H1 (cell line): ENCODE results near the gene SUSD1. TPM values are rescaled to one million over a fixed set of nuclear protein-coding genes. Genes with fewer than 3 reads are reported as not detected.

Experiments used
- CREB1 ChIP-seq: IDR thresholded peaks from 2 replicates; pipeline ENCODE4 v1.6.1; 2012; ENCODE audit warnings: inconsistent platforms
- EZH2 ChIP-seq: fragments of 200-600 bp; sonication (generic); IDR thresholded peaks from 2 replicates; pipeline ENCODE4 v1.7.1; 2012; ENCODE audit warnings: low read depth, mild to moderate bottlenecking, moderate library complexity, low read length, inconsistent platforms; ENCODE audit not compliant: severe bottlenecking
- FOSL1 ChIP-seq: IDR thresholded peaks from 2 replicates; pipeline ENCODE4 v1.6.1; 2011; ENCODE audit warnings: mild to moderate bottlenecking, low read depth, low read length, moderate library complexity; ENCODE audit not compliant: insufficient read depth
- RXRA ChIP-seq: IDR thresholded peaks from 2 replicates; pipeline ENCODE4 v1.6.1; 2011; ENCODE audit warnings: low read depth, mild to moderate bottlenecking, low read length, moderate library complexity; ENCODE audit not compliant: insufficient read depth
- TCF12 ChIP-seq: IDR thresholded peaks from 2 replicates; pipeline ENCODE4 v1.6.1; 2011; ENCODE audit warnings: low read depth, mild to moderate bottlenecking, low read length
- YY1 ChIP-seq: IDR thresholded peaks from 2 replicates; pipeline ENCODE4 v1.6.1; 2011; ENCODE audit warnings: low read depth, mild to moderate bottlenecking, low read length
- ZNF274 ChIP-seq: IDR thresholded peaks from 2 replicates; pipeline ENCODE4 v1.7.0; 2012; ENCODE audit warnings: low read length, borderline replicate concordance; ENCODE audit errors: extremely low read depth
- polyA plus RNA-seq, 7 experiments: library from polyadenylated mRNA; depleted of rRNA in 3 of 7; stranded (reverse) in 5 of 7; unstranded in 2 of 7; fragments of >200 nt in 5 of 7; fragments of 200-250 nt in 2 of 7; gene quantifications; 1 replicate in 5 of 7; 2 replicates in 1 of 7; 4 replicates in 1 of 7; pipeline versions ENCODE4 v1.2.1 to v1.2.3, GENCODE V29; 2011 to 2013; ENCODE audit warnings: missing spikeins in 2 of 7, mixed read lengths in 2 of 7
- total RNA-seq: library from RNA; stranded (reverse); fragmentation: NEBNext Ultra II Directional; extraction: Animal tissue kit (Norgen Biotek cat#: 25700); gene quantifications from 2 replicates; pipeline ENCODE4 v1.2.1, GENCODE V29; 2021
- TF ChIP-seq, protein P1 (sequence below): IDR thresholded peaks from 2 replicates; pipeline ENCODE4 v1.6.1; 2012; ENCODE audit warnings: low read length, inconsistent platforms

The SUSD1 gene
- total and polyA plus RNA-seq, 2 of the 8 experiments (the other 6 are each of a cell fraction or from before 2014, with no cell fraction given) = 2.8 to 7.2 TPM

DNA sequence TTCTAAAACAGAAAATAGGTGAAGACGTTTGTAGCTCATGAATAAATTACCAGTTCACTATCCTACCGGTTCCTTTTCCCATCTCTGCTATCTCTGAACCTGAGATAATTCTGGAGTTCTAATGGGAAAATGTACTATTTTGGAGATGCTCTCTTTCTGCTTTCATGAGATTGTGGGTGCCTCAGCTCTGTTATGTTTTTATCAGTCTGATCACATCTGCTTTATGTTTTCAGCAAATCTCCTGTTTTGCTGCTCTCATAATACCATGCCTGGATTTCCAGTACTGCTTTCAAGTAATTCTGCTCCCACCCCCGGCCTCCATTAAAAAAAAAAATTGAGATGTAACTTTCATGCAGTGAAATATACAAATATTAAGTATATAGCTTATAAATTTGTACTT, 9.1 kb upstream of the SUSD1 start (continued):
- TF ChIP-seq, protein P1, sequence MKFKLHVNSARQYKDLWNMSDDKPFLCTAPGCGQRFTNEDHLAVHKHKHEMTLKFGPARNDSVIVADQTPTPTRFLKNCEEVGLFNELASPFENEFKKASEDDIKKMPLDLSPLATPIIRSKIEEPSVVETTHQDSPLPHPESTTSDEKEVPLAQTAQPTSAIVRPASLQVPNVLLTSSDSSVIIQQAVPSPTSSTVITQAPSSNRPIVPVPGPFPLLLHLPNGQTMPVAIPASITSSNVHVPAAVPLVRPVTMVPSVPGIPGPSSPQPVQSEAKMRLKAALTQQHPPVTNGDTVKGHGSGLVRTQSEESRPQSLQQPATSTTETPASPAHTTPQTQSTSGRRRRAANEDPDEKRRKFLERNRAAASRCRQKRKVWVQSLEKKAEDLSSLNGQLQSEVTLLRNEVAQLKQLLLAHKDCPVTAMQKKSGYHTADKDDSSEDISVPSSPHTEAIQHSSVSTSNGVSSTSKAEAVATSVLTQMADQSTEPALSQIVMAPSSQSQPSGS = no peak
- TF ChIP-seq ZNF274 (no peak), EZH2 (no peak), TCF12 (no peak), FOSL1 (no peak), CREB1 (no peak), YY1 (no peak), RXRA (no peak)
